Muscle layer of duodenum (tissue), 2 donors: ENCODE results near the gene ANKRD44.

Experiments
- H3K27ac ChIP-seq: one replicate; pipeline ENCODE4 v1.7.0; 2013; ENCODE audit warnings: mild to moderate bottlenecking, low read length
- H3K27me3 ChIP-seq: one replicate; pipeline ENCODE4 v1.7.0; 2013; ENCODE audit warnings: low read depth, mild to moderate bottlenecking, control low read depth, low read length
- H3K36me3 ChIP-seq, 2 donors: one replicate each; pipeline ENCODE4 v1.7.0; 2013; ENCODE audit warnings: low read length in 2 of 2, control low read depth in 1 of 2, mild to moderate bottlenecking in 1 of 2; ENCODE audit not compliant: insufficient read depth in 2 of 2, control insufficient read depth in 1 of 2
- H3K4me1 ChIP-seq, 2 donors: one replicate each; pipeline ENCODE4 v1.7.0; 2013; ENCODE audit warnings: low read length in 2 of 2, mild to moderate bottlenecking in 2 of 2, control low read depth in 1 of 2, moderate library complexity in 1 of 2; ENCODE audit not compliant: insufficient read depth in 2 of 2, control insufficient read depth in 1 of 2
- H3K4me3 ChIP-seq, 2 donors: one replicate each; pipeline ENCODE4 v1.7.0; 2013; ENCODE audit warnings: low read length in 2 of 2, low read depth in 1 of 2, mild to moderate bottlenecking in 1 of 2
- H3K9me3 ChIP-seq, 2 donors: one replicate each; pipeline ENCODE4 v1.7.0; 2013; ENCODE audit warnings: low read length in 2 of 2, control low read depth in 1 of 2, mild to moderate bottlenecking in 1 of 2; ENCODE audit not compliant: control insufficient read depth in 1 of 2
- donor health status: healthy.

ANKRD44 gene

DNA sequence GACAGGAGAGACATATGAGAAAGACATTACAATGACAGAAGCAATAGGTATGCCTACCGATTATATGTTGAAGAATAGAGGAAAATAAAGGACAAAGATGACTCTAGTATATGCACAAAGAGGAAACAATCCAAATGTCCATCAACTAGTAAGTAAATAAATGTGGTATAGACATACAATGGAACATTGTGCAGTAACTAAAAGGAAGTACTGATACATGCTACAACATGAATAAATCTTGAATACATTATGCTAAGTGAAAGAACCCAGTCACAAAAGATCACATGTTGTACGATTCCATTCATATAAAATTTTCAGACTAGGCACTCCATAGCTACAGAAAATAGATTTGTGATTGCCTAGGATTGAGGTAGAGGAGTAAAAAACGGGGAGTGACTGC, 355.5 kb downstream of the ANKRD44 start:
- no peak overlapping the region for H3K4me3 ChIP-seq
- no peaks in the 10 kb centered on the region for H3K27me3 ChIP-seq
- no peaks in the 10 kb centered on the region for H3K36me3 ChIP-seq
- no peak overlapping the region for H3K27ac ChIP-seq
- H3K9me3 ChIP-seq = no peaks in the 10 kb centered on the region
- H3K4me1 ChIP-seq = no peaks in the 10 kb centered on the region

DNA sequence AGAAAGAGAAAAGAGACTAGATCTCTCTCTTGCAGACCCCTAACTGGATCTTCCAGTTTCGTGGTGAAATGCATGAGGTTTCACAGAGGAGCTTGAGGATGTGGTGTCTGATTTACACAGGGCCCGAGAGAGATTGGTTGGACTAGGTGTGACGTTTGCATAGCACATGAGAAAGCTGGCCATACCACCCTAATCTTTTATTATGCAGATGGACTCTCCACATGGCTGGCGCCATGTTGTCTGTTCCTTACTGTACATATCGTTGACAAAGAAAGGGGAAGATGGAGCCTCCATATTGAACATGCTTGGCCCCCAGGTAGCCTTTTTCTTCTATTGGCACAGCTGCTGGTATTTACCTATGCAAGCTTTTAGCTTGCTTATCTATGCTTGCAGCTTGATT, 356.6 kb downstream of the ANKRD44 start:
- H3K27ac ChIP-seq = no peak overlapping the region
- no peaks in the 10 kb centered on the region for H3K4me1 ChIP-seq
- H3K9me3 ChIP-seq = no peaks in the 10 kb centered on the region
- H3K36me3 ChIP-seq = no peaks in the 10 kb centered on the region
- no peaks in the 10 kb centered on the region for H3K27me3 ChIP-seq
- H3K4me3 ChIP-seq = no peak overlapping the region

DNA sequence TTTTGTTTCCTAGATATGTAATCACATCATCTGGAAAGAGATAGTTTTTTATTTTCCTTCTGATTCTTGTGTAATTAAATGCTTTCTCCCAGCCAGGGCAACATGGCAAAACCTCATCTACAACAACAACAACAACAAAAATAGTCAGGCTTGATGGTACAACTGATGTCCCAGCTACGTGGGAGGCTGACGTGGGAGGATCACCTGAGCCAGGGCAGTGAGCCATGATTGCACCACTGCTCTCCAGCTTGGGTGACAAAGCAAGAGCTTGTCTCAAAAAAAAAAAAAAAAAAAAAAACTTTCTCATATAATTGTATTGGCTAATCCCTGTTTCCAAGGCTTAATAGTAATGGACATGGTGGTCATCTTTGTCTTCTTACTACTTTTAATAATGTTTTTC, 357.6 kb downstream of the ANKRD44 start:
- H3K27ac ChIP-seq = no peak overlapping the region
- H3K9me3 ChIP-seq = no peaks in the 10 kb centered on the region
- H3K36me3 ChIP-seq = no peaks in the 10 kb centered on the region
- H3K4me1 ChIP-seq = no peaks in the 10 kb centered on the region
- H3K4me3 ChIP-seq = no peak overlapping the region
- H3K27me3 ChIP-seq = no peaks in the 10 kb centered on the region

DNA sequence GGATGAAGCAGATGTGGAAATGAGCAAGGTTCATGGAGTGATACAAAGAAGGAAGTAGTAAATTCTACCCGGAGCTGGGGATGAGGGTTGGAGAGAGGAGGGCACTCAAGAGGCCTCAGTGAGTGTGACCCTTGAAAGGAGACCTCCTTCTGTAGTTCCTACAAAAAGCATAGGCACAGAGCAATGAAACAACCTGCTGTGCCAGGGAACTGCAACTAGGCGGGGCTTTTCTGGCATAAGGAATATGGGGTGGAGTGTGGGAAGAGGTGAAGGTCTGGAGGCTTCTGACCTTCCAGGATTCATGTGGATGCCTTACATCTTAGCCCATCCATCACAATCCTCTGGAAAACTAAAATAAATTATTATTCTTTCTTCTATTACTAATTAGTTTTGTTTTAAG, 358.6 kb downstream of the ANKRD44 start:
- Histone ChIP-seq H3K4me3 (no peak overlapping the region), H3K27ac (no peak overlapping the region), H3K36me3 (no peaks in the 10 kb centered on the region), H3K9me3 (no peaks in the 10 kb centered on the region), H3K4me1 (no peaks in the 10 kb centered on the region), H3K27me3 (no peaks in the 10 kb centered on the region)

DNA sequence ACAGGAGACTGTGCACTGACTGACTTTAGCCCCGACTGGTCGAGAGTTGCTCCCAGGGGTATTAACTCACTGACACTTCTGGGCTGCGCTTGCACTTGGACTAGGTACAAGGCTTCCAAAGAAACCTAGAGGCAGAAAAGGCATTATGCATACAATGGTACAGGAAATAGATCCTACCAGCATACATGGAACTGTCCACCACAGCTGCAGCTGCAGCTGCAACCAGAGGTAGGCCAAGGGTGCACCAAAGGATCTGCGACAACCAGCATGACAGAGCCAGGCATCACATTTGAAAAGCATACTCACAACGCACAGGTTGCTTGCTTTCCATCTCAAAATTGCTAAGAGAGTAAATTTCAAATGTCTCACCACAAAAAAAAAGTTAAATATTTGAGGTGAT, 361.5 kb downstream of the ANKRD44 start:
- H3K36me3 ChIP-seq = no peaks in the 10 kb centered on the region
- H3K4me1 ChIP-seq = no peaks in the 10 kb centered on the region
- H3K27ac ChIP-seq = no peak overlapping the region
- no peak overlapping the region for H3K4me3 ChIP-seq
- no peaks in the 10 kb centered on the region for H3K9me3 ChIP-seq
- no peaks in the 10 kb centered on the region for H3K27me3 ChIP-seq

DNA sequence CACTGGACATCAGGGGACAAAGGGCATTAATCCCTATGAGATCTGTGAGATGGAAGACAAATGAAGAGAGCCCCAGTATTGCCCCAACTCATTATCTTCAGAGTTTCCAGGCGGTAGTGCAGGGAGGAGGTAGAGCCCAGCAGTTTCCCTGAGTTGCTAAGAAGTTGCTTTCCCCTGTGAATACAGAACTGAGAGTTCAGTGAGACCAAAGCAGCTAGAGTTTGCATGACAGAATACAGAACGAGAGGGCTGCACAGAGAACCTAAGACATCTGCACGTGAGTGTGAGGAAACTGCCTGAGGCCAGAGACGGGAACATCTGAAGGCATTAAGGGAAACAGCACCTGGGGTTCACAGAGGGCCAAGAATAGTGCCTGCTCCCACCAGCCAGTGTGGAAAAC, 366.0 kb downstream of the ANKRD44 start:
- Histone ChIP-seq H3K27ac (no peak overlapping the region), H3K27me3 (no peaks in the 10 kb centered on the region), H3K4me3 (no peak overlapping the region), H3K36me3 (no peaks in the 10 kb centered on the region), H3K4me1 (no peaks in the 10 kb centered on the region), H3K9me3 (no peaks in the 10 kb centered on the region)

DNA sequence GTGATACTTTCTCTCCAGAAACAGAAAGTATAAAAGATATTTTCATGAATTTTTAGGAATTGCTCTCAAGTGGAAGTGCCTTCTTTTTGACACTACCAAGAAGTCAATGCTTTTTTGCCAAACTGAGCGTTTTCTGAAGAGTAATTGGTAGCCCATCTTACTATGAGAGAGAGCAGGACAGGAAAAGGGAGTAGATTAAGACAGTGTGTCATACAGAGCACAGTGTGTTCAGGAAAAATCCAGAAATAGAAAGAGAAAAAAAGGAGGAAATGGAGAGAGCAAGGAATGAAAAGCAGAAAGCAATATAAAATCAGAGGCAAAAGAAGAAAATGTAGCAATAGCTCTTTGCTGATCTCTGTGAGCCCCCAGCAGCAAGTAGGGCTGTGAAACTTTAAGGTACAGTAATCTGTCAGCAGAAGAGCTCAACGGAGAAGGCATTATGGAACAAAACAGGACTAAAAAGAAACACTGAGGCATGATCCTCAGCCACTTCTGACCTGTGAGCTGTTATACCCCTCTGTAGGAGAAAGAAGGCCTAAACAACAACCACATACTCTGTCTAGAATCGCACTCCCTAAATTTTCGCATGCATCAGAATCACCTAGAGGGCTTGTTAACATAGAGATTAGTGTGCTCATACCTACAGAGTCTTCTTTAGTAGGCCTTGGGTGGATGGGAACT, 369.0 kb downstream of the ANKRD44 start:
- Histone ChIP-seq H3K27me3 (no peaks in the 10 kb centered on the region), H3K36me3 (no peaks in the 10 kb centered on the region), H3K27ac (no peak overlapping the region), H3K9me3 (no peaks in the 10 kb centered on the region), H3K4me3 (no peak overlapping the region), H3K4me1 (no peaks in the 10 kb centered on the region)

DNA sequence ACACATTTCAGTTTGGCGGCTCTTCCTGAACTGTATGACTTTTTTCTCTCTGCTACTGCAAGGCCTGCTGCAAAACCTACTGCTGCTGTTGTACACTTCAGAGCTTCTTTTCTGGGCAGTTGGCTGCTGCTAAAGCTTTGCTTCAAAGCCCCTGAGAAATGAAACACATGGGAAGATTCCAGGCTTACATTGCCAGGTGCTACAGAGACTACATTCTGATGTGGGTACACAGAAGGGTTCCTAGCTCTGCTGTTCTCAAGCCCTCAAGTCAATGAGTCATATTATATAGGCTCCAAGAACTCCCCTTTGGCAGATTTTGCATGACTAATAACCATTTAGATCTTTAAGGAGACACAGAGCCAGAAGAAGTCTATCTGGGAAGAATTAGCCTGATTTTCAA, 371.2 kb downstream of the ANKRD44 start:
- H3K9me3 ChIP-seq = no peaks in the 10 kb centered on the region

More for the DNA sequence above, 371.2 kb downstream of the ANKRD44 start:
- no peak overlapping the region for H3K27ac ChIP-seq
- no peaks in the 10 kb centered on the region for H3K27me3 ChIP-seq
- H3K4me3 ChIP-seq = no peak overlapping the region
- no peaks in the 10 kb centered on the region for H3K4me1 ChIP-seq
- H3K36me3 ChIP-seq = no peaks in the 10 kb centered on the region
